Liver (tissue), 9 donors: ENCODE results near the gene STN1. TPM values are rescaled to one million over a fixed set of nuclear protein-coding genes. Genes with fewer than 3 reads are reported as not detected.

ENCODE experiments used
- DNase-seq: peaks from one replicate; pipeline ENCODE4 v3.0.0-alpha.2; 2017; ENCODE audit warnings: low spot score
- H3K27ac ChIP-seq, 2 donors: one replicate each; pipeline ENCODE4 v1.7.0; 2013; ENCODE audit warnings: inconsistent platforms in 2 of 2, low read length in 2 of 2, control low read depth in 1 of 2, low read depth in 1 of 2, mild to moderate bottlenecking in 1 of 2
- H3K27me3 ChIP-seq, 4 donors: one replicate each; pipeline versions ENCODE4 v1.6.1 to v1.7.0; 2013; ENCODE audit warnings: low read length in 3 of 4, inconsistent platforms in 1 of 4, mild to moderate bottlenecking in 1 of 4, moderate library complexity in 1 of 4; ENCODE audit not compliant: control insufficient read depth in 4 of 4, insufficient read depth in 4 of 4
- H3K36me3 ChIP-seq, 4 donors: one replicate each; pipeline versions ENCODE4 v1.6.1 to v1.7.0; 2013; ENCODE audit warnings: low read length in 3 of 4, mild to moderate bottlenecking in 3 of 4, low read depth in 1 of 4, moderate library complexity in 1 of 4; ENCODE audit not compliant: control insufficient read depth in 4 of 4, insufficient read depth in 3 of 4
- H3K4me1 ChIP-seq, 4 donors: one replicate each; pipeline versions ENCODE4 v1.6.1 to v1.7.0; 2013; ENCODE audit warnings: low read length in 3 of 4, mild to moderate bottlenecking in 3 of 4, moderate library complexity in 1 of 4; ENCODE audit not compliant: control insufficient read depth in 4 of 4, insufficient read depth in 4 of 4
- H3K4me3 ChIP-seq, 3 donors: one replicate each; pipeline versions ENCODE4 v1.6.1 to v1.7.0; 2013; ENCODE audit warnings: low read length in 3 of 3, control low read depth in 1 of 3, low read depth in 1 of 3, mild to moderate bottlenecking in 1 of 3
- H3K9ac ChIP-seq, 2 donors: one replicate each; pipeline ENCODE4 v1.7.0; 2013; ENCODE audit warnings: low read length in 2 of 2, mild to moderate bottlenecking in 2 of 2, moderate library complexity in 2 of 2, control low read depth in 1 of 2, low read depth in 1 of 2
- H3K9me3 ChIP-seq, 4 donors: one replicate each; pipeline versions ENCODE4 v1.6.1 to v1.7.0; 2013; ENCODE audit warnings: low read length in 3 of 4; ENCODE audit not compliant: control insufficient read depth in 4 of 4
- ATF3 ChIP-seq: IDR thresholded peaks from 2 replicates; pipeline ENCODE4 v1.6.1; 2016; ENCODE audit warnings: antibody characterized with exemption
- EGR1 ChIP-seq, 2 donors: IDR thresholded peaks; 2 replicates each; pipeline ENCODE4 v1.6.1; 2016 to 2018; ENCODE audit warnings: antibody characterized with exemption in 2 of 2, low read depth in 2 of 2
- FOXA1 ChIP-seq: IDR thresholded peaks from 2 replicates; pipeline ENCODE4 v1.6.1; 2016; ENCODE audit warnings: antibody characterized with exemption
- FOXA2 ChIP-seq: IDR thresholded peaks from 2 replicates; pipeline ENCODE4 v1.6.1; 2016; ENCODE audit warnings: antibody characterized with exemption
- GABPA ChIP-seq, 2 donors: IDR thresholded peaks in 1 of 2; conservative IDR thresholded peaks in 1 of 2; 2 replicates each; pipeline ENCODE4 v1.6.1; 2016; ENCODE audit warnings: antibody characterized with exemption in 2 of 2, mild to moderate bottlenecking in 1 of 2, moderate library complexity in 1 of 2
- HNF4G ChIP-seq: IDR thresholded peaks from 2 replicates; pipeline ENCODE4 v1.6.1; 2016; ENCODE audit warnings: antibody characterized with exemption
- JUND ChIP-seq, 2 donors: IDR thresholded peaks; 2 replicates each; pipeline ENCODE4 v1.6.1; 2016; ENCODE audit warnings: antibody characterized with exemption in 2 of 2
- MAX ChIP-seq: IDR thresholded peaks from 2 replicates; pipeline ENCODE4 v1.6.1; 2016; ENCODE audit warnings: antibody characterized with exemption
- RAD21 ChIP-seq, 2 donors: IDR thresholded peaks; 2 replicates each; pipeline ENCODE4 v1.6.1; 2016; ENCODE audit warnings: antibody characterized with exemption in 2 of 2, mild to moderate bottlenecking in 2 of 2
- RXRA ChIP-seq, 2 donors: IDR thresholded peaks; 2 replicates each; pipeline ENCODE4 v1.6.1; 2017 to 2018; ENCODE audit warnings: antibody characterized with exemption in 2 of 2, mild to moderate bottlenecking in 1 of 2
- SP1 ChIP-seq: IDR thresholded peaks from 2 replicates; pipeline ENCODE4 v1.6.1; 2018; ENCODE audit warnings: antibody characterized with exemption, mild to moderate bottlenecking
- TAF1 ChIP-seq: conservative IDR thresholded peaks from 2 replicates; pipeline ENCODE4 v1.6.1; 2016; ENCODE audit warnings: antibody characterized with exemption, mild to moderate bottlenecking
- YY1 ChIP-seq: IDR thresholded peaks from 2 replicates; pipeline ENCODE4 v1.6.1; 2016; ENCODE audit warnings: antibody characterized with exemption, mild to moderate bottlenecking
- WGBS: extraction: QIAGEN DNeasy Blood & Tissue Kit; methylation state at CpG from one replicate; pipeline ENCODE4 v1.1.7; 2013; 5-methylcytosine and 5-hydroxymethylcytosine counted together
- polyA plus RNA-seq, 2 donors: library from polyadenylated mRNA; stranded (reverse) in 1 of 2; unstranded in 1 of 2; fragments of 200-250 nt in 1 of 2; fragments of >200 nt in 1 of 2; fragmentation: Nextera tagmentation in 1 of 2; extraction: Ambion mirVana in 1 of 2; gene quantifications; one replicate each; pipeline versions ENCODE4 v1.2.1 to v1.2.3, GENCODE V29; 2013 to 2015
- total RNA-seq, 2 donors: library from RNA; depleted of rRNA; stranded (reverse); fragments of >200 nt; gene quantifications; one replicate each; pipeline ENCODE4 v1.2.3, GENCODE V29; 2014
- TF ChIP-seq, protein P1 (sequence below): IDR thresholded peaks from 2 replicates; pipeline ENCODE4 v1.6.1; 2016; ENCODE audit warnings: antibody characterized with exemption, mild to moderate bottlenecking
- TF ChIP-seq, protein P2 (sequence below): IDR thresholded peaks from 2 replicates; pipeline ENCODE4 v1.6.1; 2016; ENCODE audit warnings: antibody characterized with exemption
- TF ChIP-seq, protein P3 (sequence below): fragments of 150-350 bp; IDR thresholded peaks from 2 replicates; pipeline ENCODE4 v1.5.1; 2017; ENCODE audit warnings: improper control_type of control experiment, low read depth, low read length; ENCODE audit not compliant: missing input control
- donor health status: healthy.
- donor health status: healthy.
- donor health status: healthy.
- donor health status: healthy.
- donor health status: healthy.

The STN1 gene
- total and polyA plus RNA-seq, 4 donors = 6.9 to 12.9 (median 8.0) TPM

DNA sequence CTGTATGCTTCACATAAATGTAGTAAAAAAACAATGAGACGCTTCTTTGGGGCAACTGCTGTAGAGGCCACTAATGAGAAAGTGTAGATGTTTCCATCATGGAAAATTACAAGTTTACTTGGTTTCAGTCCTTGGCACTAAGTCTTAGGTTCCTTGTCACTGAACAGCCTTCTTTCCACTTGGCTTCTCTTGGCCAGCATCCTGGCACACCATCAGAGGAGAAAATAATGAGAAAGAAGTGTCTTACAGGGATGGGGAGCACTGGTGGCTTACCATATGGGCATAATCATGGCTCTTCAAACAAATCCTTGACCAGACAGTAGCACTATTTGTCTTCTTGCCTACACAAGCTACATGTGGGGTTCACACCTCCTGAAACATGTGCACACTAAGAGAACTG, 40.1 kb downstream of the STN1 start:
- H3K36me3 ChIP-seq = peaks cover 10 to 38% (median 16%) of the 10 kb centered on the region in 4 donors

More for the DNA sequence above, 40.1 kb downstream of the STN1 start:
- H3K4me3 ChIP-seq = no peak overlapping the region
- no peak for DNase-seq
- WGBS = 90% methylated on average over 1 of the region's 1 CpG
- no peak for TF ChIP-seq RXRA (IDR thresholded peaks at IDR 0.05)
- TF ChIP-seq JUND (IDR thresholded peaks at IDR 0.05) = no peak
- TF ChIP-seq, protein P1, sequence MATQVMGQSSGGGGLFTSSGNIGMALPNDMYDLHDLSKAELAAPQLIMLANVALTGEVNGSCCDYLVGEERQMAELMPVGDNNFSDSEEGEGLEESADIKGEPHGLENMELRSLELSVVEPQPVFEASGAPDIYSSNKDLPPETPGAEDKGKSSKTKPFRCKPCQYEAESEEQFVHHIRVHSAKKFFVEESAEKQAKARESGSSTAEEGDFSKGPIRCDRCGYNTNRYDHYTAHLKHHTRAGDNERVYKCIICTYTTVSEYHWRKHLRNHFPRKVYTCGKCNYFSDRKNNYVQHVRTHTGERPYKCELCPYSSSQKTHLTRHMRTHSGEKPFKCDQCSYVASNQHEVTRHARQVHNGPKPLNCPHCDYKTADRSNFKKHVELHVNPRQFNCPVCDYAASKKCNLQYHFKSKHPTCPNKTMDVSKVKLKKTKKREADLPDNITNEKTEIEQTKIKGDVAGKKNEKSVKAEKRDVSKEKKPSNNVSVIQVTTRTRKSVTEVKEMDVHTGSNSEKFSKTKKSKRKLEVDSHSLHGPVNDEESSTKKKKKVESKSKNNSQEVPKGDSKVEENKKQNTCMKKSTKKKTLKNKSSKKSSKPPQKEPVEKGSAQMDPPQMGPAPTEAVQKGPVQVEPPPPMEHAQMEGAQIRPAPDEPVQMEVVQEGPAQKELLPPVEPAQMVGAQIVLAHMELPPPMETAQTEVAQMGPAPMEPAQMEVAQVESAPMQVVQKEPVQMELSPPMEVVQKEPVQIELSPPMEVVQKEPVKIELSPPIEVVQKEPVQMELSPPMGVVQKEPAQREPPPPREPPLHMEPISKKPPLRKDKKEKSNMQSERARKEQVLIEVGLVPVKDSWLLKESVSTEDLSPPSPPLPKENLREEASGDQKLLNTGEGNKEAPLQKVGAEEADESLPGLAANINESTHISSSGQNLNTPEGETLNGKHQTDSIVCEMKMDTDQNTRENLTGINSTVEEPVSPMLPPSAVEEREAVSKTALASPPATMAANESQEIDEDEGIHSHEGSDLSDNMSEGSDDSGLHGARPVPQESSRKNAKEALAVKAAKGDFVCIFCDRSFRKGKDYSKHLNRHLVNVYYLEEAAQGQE = no peak
- no peak for TF ChIP-seq MAX
- TF ChIP-seq TAF1 = no peak
- TF ChIP-seq YY1 = no peak
- TF ChIP-seq RAD21 (IDR thresholded peaks at IDR 0.05) = no peak
- TF ChIP-seq FOXA1 = no peak
- TF ChIP-seq FOXA2 = no peak
- TF ChIP-seq, protein P2, sequence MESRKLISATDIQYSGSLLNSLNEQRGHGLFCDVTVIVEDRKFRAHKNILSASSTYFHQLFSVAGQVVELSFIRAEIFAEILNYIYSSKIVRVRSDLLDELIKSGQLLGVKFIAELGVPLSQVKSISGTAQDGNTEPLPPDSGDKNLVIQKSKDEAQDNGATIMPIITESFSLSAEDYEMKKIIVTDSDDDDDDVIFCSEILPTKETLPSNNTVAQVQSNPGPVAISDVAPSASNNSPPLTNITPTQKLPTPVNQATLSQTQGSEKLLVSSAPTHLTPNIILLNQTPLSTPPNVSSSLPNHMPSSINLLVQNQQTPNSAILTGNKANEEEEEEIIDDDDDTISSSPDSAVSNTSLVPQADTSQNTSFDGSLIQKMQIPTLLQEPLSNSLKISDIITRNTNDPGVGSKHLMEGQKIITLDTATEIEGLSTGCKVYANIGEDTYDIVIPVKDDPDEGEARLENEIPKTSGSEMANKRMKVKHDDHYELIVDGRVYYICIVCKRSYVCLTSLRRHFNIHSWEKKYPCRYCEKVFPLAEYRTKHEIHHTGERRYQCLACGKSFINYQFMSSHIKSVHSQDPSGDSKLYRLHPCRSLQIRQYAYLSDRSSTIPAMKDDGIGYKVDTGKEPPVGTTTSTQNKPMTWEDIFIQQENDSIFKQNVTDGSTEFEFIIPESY = no peak
- TF ChIP-seq SP1 = no peak
- TF ChIP-seq EGR1 (IDR thresholded peaks at IDR 0.05; ENCODE audit: low read depth in 2 of 2) = no peak
- TF ChIP-seq, protein P3, sequence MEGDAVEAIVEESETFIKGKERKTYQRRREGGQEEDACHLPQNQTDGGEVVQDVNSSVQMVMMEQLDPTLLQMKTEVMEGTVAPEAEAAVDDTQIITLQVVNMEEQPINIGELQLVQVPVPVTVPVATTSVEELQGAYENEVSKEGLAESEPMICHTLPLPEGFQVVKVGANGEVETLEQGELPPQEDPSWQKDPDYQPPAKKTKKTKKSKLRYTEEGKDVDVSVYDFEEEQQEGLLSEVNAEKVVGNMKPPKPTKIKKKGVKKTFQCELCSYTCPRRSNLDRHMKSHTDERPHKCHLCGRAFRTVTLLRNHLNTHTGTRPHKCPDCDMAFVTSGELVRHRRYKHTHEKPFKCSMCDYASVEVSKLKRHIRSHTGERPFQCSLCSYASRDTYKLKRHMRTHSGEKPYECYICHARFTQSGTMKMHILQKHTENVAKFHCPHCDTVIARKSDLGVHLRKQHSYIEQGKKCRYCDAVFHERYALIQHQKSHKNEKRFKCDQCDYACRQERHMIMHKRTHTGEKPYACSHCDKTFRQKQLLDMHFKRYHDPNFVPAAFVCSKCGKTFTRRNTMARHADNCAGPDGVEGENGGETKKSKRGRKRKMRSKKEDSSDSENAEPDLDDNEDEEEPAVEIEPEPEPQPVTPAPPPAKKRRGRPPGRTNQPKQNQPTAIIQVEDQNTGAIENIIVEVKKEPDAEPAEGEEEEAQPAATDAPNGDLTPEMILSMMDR = no peak
- TF ChIP-seq HNF4G = no peak
- no peak for TF ChIP-seq GABPA (IDR thresholded peaks at IDR 0.05 in 1 of 2, conservative IDR thresholded peaks at IDR 0.05 in 1 of 2)
- no peak for TF ChIP-seq ATF3
- no peaks in the 10 kb centered on the region for H3K9me3 ChIP-seq
- H3K27me3 ChIP-seq = no peaks in the 10 kb centered on the region
- H3K27ac ChIP-seq = no peak overlapping the region
- H3K9ac ChIP-seq = no peak overlapping the region
- no peaks in the 10 kb centered on the region for H3K4me1 ChIP-seq
